ENCODE results near the gene CYFIP2.

The CYFIP2 gene

GRCh38 chr5:157327771-157328170, 61.8 kb downstream of the CYFIP2 start:
- DNase-seq, result no peak

DNA sequence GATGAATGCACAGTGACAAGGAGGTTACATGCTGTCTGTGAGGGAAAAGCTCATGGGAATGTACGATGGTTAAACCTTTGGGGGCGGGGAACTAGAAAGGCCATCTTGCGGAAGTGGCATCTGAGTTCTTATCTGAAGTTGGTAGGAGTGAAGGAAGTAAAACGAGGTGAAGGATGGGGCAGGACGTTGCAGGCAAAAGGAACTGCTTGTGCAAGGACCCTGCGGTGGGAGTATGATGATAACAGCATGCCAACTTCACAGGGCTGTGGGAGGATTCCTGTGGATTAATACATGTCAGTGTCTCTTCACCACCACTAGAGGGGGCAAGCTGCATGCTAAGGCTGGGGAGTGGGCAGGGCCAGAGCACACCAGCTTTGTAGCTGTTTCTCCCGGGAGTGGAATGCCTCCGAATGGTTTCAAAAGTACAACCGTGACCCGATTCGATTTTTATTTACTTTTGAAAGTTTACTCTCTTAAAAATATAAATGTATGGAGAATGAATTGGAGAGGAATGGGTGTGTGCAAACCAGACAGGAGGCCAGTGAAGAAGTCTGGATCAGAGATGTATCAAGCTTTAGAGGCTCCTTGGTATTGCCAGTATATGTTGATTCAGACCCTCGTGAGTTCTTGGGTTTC, 62.5 kb downstream of the CYFIP2 start:
- DNase-seq, result peak in 3 of 4 experiments; percentile 11 to 28 (median 14)

DNA sequence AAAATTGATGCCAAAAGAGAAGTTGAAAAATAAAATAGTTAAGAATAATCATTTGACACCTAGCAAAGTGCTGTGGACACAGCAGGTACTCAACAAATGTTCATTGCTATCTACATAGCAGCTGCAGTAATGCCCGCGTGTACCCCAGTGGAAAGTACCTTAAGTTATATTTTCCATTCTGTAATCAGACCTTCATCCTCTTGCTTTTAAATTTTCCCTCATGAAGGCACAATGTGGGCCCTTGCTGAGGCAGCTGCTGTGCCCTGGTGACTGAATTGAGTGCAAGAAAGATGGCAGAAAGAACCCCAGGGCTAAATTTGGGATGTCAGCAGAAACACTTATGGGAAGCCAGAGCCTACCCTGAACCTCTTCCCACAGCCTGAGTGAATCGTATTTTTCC, 65.9 kb downstream of the CYFIP2 start:
- no peak for DNase-seq

DNA sequence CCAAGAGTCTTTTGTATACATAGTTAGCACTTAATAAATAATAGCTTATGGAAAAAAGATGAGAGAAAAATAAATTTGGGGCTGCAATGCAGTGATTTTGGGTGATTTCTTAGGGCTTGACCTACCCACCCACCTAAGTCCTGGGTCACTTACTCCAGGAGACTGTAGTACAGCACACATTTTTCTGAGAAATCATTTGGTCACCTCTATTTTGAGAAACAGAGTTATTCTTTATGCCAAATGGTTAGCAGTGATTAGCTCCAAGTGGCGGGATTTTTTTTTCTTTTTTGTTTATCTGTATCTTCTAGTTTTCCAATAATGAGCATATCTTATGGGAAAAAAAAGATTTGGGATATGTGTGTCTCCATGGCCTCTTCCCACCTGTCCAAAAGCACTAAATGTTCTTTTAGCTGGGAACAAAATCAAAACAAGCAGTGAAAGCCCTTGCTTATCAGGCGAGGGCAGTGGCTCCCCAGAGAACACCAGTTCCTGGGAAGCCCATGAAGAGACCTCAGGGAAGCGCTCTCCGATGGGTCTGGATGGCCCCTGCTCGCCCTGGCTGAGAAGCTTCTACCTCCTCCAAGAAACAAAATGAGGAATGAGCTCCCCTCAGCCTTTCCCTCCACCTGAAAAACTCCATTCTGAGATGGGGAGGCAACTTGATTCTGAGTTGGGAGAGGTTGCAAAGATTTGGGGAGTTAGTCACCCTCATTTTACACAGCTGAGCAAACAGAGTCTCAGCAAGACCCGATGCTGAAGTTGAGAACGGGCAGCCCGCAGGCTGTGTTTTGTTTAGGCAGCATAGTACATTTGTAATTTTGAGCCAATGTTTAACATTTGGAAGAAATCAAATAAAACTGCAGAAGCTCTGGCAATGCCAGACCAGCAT, 69.9 kb downstream of the CYFIP2 start:
- DNase-seq, result no peak

- no peak for DNase-seq
Measured at GRCh38 chr5:157336423-157336744, 70.5 kb downstream of the CYFIP2 start.

DNA sequence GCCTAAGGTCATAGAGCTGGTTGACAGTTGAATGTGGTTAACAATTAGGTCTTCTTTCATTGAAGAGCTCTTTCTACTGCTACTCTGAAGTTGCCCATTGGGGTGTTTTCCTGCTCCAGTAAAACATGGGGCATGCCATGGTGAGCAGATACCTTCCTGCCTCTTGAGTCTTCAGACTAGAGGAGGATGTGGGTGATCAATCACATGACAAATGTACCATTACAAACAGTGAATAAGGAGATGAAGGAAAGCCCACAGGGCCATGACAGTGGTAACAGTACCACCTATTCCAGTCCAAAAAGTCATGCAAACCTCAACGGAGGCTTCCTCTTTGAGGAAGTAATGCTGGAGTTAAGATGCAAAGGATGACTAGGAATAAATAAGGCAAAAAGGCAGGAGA, 73.5 kb downstream of the CYFIP2 start:
- DNase-seq, result no peak

- DNase-seq, result peak; percentile 5 to 12 (median 8)
Measured at GRCh38 chr5:157342822-157343402, 77.0 kb downstream of the CYFIP2 start.

DNA sequence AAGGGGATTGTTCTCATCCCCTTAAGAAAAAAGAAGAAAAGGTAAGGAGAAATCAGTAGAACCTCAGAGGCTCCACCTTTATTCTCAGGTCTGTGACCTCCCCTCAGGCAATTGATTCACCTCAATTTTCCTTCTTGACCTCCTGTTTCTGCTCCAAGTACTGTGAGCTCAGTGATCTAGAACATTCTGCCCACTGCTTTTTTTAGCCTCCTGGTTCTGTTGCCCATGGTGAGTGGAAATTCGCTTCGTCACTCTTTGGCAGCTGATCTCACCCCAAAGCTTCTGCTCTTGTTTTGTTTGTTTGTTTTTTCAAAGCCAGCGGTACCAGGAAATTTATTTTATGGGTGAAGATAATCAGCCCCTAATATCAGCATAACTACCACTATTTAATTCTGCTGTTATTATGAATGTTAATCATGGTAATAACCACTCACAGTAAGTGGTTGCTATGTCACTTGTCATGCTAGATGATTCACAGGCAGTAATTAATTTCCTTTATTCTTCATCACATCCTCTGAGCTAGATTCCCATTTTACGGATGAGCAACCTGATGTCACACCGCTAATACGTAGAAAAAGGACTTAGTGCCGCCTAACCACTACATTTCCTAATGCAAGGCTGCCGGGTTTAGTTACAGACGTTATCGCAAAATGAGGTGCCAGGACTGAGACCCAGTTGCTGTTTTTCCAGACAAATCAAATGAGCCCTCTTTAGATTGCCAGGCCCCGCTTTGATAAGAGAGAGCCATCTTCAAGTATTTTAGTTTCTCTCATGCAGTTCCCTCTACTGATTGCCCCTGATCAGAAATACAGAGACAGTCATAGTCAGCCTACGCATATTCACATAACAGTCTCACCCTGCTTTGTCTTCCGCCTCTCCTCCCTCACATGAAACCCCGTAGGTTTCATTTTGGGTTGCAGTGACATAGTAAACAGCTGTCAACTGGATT, 78.2 kb downstream of the CYFIP2 start:
- DNase-seq, result no peak

GRCh38 chr5:157345067-157345466, 79.1 kb downstream of the CYFIP2 start:
- DNase-seq, result no peak

DNA sequence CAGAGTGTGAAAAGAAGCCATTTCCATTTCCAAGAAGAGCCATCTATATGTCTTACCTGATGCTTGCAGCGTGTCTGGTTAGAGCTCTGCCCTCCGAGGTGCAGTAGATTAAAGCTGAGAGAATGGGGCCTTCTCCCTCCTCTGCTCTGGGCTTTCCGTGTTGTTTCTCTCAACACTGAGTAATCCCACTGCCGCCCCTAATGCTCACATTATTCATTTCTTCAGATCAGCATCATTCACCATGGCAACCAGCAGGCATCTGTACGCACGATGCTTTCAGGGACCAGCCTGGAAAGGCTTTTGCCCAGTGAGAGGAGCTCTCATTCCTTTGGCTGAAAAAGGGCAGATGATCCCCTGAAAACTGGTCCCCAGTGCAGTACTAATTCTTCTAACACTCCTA, 79.6 kb downstream of the CYFIP2 start:
- no peak for DNase-seq

DNA sequence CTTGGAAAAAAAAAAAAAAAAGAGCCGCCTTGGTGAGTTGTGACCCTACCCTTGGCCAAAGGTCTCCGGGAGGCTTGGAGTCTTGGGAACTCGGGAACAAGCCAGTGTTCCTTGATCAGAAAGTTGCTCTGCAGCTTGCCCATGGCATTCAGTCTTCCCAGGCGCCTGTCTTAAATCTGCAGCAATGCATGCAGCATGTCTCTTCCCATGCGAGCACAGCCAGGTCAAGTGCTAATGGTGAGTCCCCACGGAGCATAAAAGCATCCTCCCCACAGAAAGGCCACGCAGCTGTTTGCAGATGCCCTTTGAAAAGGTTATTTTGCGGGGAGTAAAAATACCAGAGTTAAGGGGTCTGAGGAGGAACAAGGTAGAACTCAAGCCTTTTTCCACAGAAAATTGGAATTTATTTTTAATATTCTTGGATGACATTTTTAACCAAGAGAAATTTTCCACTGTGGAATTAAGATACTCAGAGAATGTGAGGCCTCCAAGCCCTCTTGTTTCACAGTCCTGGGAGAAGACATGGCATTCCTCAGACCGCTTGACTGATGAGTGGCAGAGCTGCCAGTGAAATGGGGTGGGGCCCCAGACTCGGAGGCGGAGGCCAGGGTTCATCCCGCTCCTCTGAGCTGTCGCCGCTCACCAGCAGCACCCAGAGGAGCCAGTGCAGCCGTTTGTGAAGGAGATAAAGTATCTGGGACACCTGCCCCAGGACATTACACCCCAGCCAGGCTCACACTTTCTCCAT, 81.6 kb downstream of the CYFIP2 start:
- DNase-seq, result no peak

- no peak for DNase-seq
Measured at GRCh38 chr5:157348049-157348400, 82.1 kb downstream of the CYFIP2 start.

GRCh38 chr5:157350939-157351801, 85.2 kb downstream of the CYFIP2 start:
- no peak for DNase-seq

DNA sequence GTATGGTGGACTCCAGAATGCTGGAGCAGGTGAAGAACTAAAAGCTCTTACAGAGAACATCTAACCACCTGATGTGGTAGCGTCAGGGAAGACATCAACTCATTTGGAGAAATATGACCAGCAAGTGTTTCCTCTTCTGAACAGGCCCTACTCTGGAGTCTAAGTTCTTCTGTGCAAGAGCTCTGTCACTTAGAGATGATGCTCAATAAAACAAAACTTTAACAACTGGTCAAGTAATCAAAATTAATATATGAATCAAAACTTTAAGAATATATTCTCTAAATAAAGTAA, 85.8 kb downstream of the CYFIP2 start:
- DNase-seq, result no peak

DNA sequence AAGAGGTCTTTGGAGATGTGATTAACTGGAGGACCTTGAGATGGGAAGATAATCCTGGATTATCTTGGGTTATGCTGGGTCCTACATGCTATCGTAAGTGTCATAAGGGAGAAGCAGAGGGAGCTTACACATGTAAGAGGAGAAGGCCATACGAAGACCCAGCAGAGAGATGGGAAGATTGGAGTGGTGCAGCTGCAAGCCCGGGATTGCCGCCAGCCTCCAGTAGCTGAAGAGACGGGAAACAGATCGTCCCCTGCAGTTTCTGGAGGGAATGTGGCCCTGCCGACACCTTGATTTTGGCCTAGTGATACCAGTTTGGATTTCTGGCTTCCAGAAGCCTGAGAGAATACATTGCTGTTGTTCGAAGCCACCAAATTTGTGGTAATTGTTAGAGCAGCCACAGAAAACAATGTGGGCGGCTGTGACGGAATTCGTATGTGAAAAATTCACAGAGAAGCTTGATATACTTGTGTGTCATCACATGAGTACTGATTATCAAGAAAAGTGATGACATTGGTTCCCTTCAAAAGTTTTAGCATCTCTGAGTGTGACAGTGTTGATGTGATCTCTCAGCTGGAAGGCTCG, 86.9 kb downstream of the CYFIP2 start:
- DNase-seq, result peak in 1 of 4 experiments; percentile 5

GRCh38 chr5:157354800-157355199, 88.9 kb downstream of the CYFIP2 start:
- DNase-seq, result no peak

DNA sequence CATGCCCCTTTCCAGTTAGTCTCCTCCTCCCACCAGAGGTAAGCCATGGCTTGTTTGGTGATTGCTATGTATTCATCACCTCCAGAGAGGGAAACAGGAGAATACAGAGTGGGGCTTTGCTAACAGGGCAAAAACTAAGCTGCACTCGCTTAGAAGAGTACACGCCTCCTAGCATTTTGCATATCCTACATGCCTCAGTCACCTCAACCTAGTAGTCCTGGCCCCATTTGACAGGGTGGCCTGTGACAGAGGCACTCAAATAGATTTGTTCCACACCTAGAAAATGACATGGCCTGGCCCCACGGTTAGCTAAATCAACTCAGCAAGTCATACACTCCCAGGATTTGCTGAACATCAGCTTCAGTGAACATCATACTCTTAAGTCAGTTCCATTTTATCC, 90.7 kb downstream of the CYFIP2 start:
- DNase-seq, result no peak

DNA sequence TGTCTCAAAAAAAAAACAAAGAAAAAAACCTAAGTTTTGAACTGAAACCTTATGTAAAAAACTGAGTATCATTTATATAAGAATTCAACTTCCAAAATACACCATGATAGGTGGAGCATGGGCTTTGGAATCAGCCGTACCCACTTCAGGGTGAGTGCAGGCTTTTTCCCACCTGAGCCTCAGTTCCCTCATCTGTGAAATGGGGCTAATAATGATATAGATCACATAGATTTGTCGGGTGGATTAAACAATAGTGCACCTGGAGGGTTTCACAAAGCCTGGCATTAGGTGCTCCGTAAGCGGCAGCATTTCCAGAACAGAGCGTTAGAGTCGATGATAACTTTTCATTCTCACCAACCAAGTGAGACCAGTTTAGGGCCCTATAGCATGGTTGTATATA, 91.9 kb downstream of the CYFIP2 start:
- DNase-seq, result no peak

DNA sequence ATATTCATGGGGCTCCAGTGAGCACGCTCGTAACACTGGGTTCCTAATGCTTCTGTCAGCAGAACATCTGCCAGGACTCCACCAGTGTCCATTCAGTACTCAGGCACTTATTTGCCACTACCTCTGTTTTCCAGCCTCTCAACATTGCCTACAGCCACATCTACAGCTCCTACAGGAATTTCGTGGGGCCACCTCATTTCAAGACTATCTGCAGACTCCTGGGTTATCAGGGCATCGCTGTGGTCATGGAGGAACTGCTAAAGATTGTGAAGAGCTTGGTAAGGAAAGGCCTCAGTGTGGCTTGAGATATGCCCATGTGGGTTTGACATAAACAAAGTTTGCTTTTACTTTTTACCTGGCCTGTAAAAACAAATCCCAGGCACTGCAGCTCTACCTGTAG, 92.9 kb downstream of the CYFIP2 start:
- DNase-seq, result no peak

- DNase-seq, result no peak
Measured at GRCh38 chr5:157359356-157360055, 93.6 kb downstream of the CYFIP2 start.

DNA sequence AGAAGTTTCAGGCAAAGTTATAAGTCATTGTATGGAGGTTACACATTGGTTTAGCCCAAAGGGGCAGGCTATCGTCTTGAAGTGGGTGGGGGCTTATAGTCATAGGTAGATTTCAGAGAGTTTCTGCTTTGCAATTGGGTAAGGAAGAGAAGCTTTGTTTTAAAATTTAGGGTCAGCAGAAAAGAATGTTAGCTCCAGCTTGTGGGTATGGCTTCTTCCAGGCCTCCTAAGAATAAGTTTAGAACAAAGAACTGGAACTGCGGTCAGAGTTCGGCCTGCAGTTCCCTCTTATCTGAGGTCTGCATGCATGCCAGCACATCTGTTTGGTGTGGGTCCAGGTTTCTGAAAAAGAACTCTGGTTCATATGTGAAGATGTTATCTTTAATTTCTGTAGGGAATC, 96.1 kb downstream of the CYFIP2 start:
- no peak for DNase-seq
